SU-DHL-6 (cell line): Measurements from ENCODE around the gene TARP.

Experiments
- H2AFZ ChIP-seq: fragments of 200-600 bp; sonication (generic); 2 replicates; pipeline ENCODE4 v1.6.1; 2014; ENCODE audit warnings: low read depth, mild to moderate bottlenecking, moderate library complexity, mixed read lengths, antibody characterized with exemption, low read length; ENCODE audit not compliant: severe bottlenecking
- H3F3A ChIP-seq: fragments of 200-600 bp; shearing (Covaris generic); 2 replicates; pipeline ENCODE4 v1.6.0; 2016; ENCODE audit warnings: antibody characterized with exemption, mild to moderate bottlenecking; ENCODE audit not compliant: insufficient read depth
- H3K27ac ChIP-seq: fragments of 200-600 bp; sonication (generic); 2 replicates; pipeline ENCODE4 v1.5.1; 2016; ENCODE audit warnings: low read depth, mild to moderate bottlenecking, low read length, moderate library complexity, mixed read lengths
- H3K27me3 ChIP-seq: fragments of 200-600 bp; sonication (generic), shearing (Covaris generic); 2 replicates; pipeline ENCODE4 v1.6.0; 2014; ENCODE audit warnings: mild to moderate bottlenecking, low read length
- H3K36me3 ChIP-seq: fragments of 200-600 bp; sonication (generic); 2 replicates; pipeline ENCODE4 v1.6.1; 2014; ENCODE audit warnings: mild to moderate bottlenecking, low read length, mixed read lengths
- H3K4me2 ChIP-seq: fragments of 300-600, 200-600 bp; shearing (Covaris generic), sonication (generic); 2 replicates; pipeline ENCODE4 v1.6.0; 2014; ENCODE audit warnings: low read length, low read depth, mild to moderate bottlenecking; ENCODE audit not compliant: poor library complexity, severe bottlenecking
- H3K4me3 ChIP-seq: fragments of 200-600 bp; sonication (generic); 2 replicates; pipeline ENCODE4 v1.5.1; 2014; ENCODE audit warnings: antibody characterized with exemption, low read length, mild to moderate bottlenecking, mixed read lengths; ENCODE audit not compliant: insufficient read depth, poor library complexity, severe bottlenecking
- H3K79me2 ChIP-seq: fragments of 200-600 bp; sonication (generic); 2 replicates; pipeline ENCODE4 v1.6.1; 2014; ENCODE audit warnings: mild to moderate bottlenecking, low read length, moderate library complexity; ENCODE audit not compliant: insufficient read depth
- H3K9ac ChIP-seq: fragments of 200-600 bp; sonication (generic); 2 replicates; pipeline ENCODE4 v1.7.0; 2014; ENCODE audit warnings: mild to moderate bottlenecking, low read length
- H3K9me2 ChIP-seq: fragments of 200-600 bp; sonication (generic); replicated peaks from 2 replicates; pipeline ENCODE4 v1.6.1; 2014; ENCODE audit warnings: low read length; ENCODE audit not compliant: insufficient read depth
- H3K9me3 ChIP-seq: fragments of 200-600 bp; sonication (generic); 2 replicates; pipeline ENCODE4 v1.6.1; 2014; ENCODE audit warnings: low read length, mixed read lengths; ENCODE audit not compliant: insufficient read depth
- H4K20me1 ChIP-seq: fragments of 200-600 bp; sonication (generic); 2 replicates; pipeline ENCODE4 v1.6.1; 2014; ENCODE audit warnings: low read depth, mild to moderate bottlenecking, antibody characterized with exemption, low read length, moderate library complexity, mixed read lengths
- CTCF ChIP-seq: fragments of 200-600 bp; sonication (generic); IDR thresholded peaks from one replicate; pipeline ENCODE4 v1.5.1; 2017; ENCODE audit warnings: antibody characterized with exemption, mild to moderate bottlenecking, low read length, moderate library complexity; ENCODE audit not compliant: insufficient read depth, poor library complexity, severe bottlenecking
- EZH2phosphoT487 ChIP-seq: fragments of 200-600 bp; sonication (generic), shearing (Covaris generic); conservative IDR thresholded peaks from 2 replicates; pipeline ENCODE4 v1.6.1; 2018; ENCODE audit warnings: mild to moderate bottlenecking, antibody characterized with exemption, low read length, moderate library complexity, mixed read lengths

Gene TARP

GRCh38 chr7:38299275-38299931 lies 26.0 kb upstream of the TARP start:
- Histone ChIP-seq H3K4me2 (no peak overlapping the region), H3F3A (no peaks in the 10 kb centered on the region), H3K4me3 (no peak overlapping the region), H3K27me3 (0 out of 2 replicates have a peak, but pooled peaks cover 2% of the 10 kb centered on the region), H3K9me3 (no peaks in the 10 kb centered on the region), H3K79me2 (no peaks in the 10 kb centered on the region), H3K36me3 (no peaks in the 10 kb centered on the region), H3K9ac (no peak overlapping the region), H3K9me2 (no peaks in the 10 kb centered on the region), H2AFZ (no peak overlapping the region), H4K20me1 (no peaks in the 10 kb centered on the region), H3K27ac (no peak overlapping the region)
- no peak for TF ChIP-seq CTCF
- TF ChIP-seq EZH2phosphoT487: no peak

- Histone ChIP-seq H3K27ac (no peak overlapping the region), H3K9me3 (no peaks in the 10 kb centered on the region), H3K9me2 (no peaks in the 10 kb centered on the region), H3K4me2 (no peak overlapping the region), H3K79me2 (no peaks in the 10 kb centered on the region), H3K9ac (no peak overlapping the region), H2AFZ (no peak overlapping the region), H3F3A (no peaks in the 10 kb centered on the region), H3K36me3 (no peaks in the 10 kb centered on the region), H3K27me3 (0 out of 2 replicates have a peak, but pooled peaks cover 2% of the 10 kb centered on the region), H3K4me3 (no peak overlapping the region), H4K20me1 (no peaks in the 10 kb centered on the region)
- TF ChIP-seq CTCF (no peak), EZH2phosphoT487 (no peak)
These were observed 22.8 kb upstream of the TARP start for GRCh38 chr7:38296059-38296857.

- no peak overlapping the region for H3K27ac ChIP-seq
- H3K9me3 ChIP-seq: no peaks in the 10 kb centered on the region
- no peak overlapping the region for H3K4me3 ChIP-seq
- H3K36me3 ChIP-seq: no peaks in the 10 kb centered on the region
- no peaks in the 10 kb centered on the region for H4K20me1 ChIP-seq
- H3K4me2 ChIP-seq: no peak overlapping the region
- no peak for TF ChIP-seq EZH2phosphoT487
- H3K9me2 ChIP-seq: no peaks in the 10 kb centered on the region
- no peaks in the 10 kb centered on the region for H3K27me3 ChIP-seq
- no peaks in the 10 kb centered on the region for H3F3A ChIP-seq
- H3K9ac ChIP-seq: no peak overlapping the region
- H2AFZ ChIP-seq: no peak overlapping the region
- no peaks in the 10 kb centered on the region for H3K79me2 ChIP-seq
These were observed 21.5 kb upstream of the TARP start for GRCh38 chr7:38294926-38295325.

- Histone ChIP-seq H3K9me3 (no peaks in the 10 kb centered on the region), H3K27ac (no peak overlapping the region), H3K9ac (no peak overlapping the region), H3K4me2 (no peak overlapping the region), H4K20me1 (no peaks in the 10 kb centered on the region), H3F3A (no peaks in the 10 kb centered on the region), H3K36me3 (no peaks in the 10 kb centered on the region), H2AFZ (no peak overlapping the region), H3K9me2 (no peaks in the 10 kb centered on the region), H3K27me3 (no peaks in the 10 kb centered on the region), H3K79me2 (no peaks in the 10 kb centered on the region), H3K4me3 (no peak overlapping the region)
- TF ChIP-seq CTCF (no peak), EZH2phosphoT487 (no peak)
These were observed 19.0 kb upstream of the TARP start for GRCh38 chr7:38292442-38292841.
